ENCODE measurements around the gene PRDM15.
A peak's percentile ranks its signal among the peaks of the same experiment; 100 is the strongest.

The PRDM15 gene

GRCh38 chr21:41828884-41829360, 50.2 kb downstream of the PRDM15 start:
- DNase-seq (ENCODE audit: low read depth in 2 of 3, low spot score in 2 of 3), result no peak

- DNase-seq (ENCODE audit: low read depth in 2 of 3, low spot score in 2 of 3), result no peak
Measured at GRCh38 chr21:41827951-41828883, 50.9 kb downstream of the PRDM15 start.

GRCh38 chr21:41825881-41826280, 53.3 kb downstream of the PRDM15 start:
- no peak for DNase-seq (ENCODE audit: low read depth in 2 of 3, low spot score in 2 of 3)

- DNase-seq (ENCODE audit: low read depth in 2 of 3, low spot score in 2 of 3), result no peak
Measured at GRCh38 chr21:41825216-41825615, 53.9 kb downstream of the PRDM15 start.

GRCh38 chr21:41824466-41825207, 54.5 kb downstream of the PRDM15 start:
- no peak for DNase-seq (ENCODE audit: low read depth in 2 of 3, low spot score in 2 of 3)

GRCh38 chr21:41823906-41824305, 55.2 kb downstream of the PRDM15 start:
- no peak for DNase-seq (ENCODE audit: low read depth in 2 of 3, low spot score in 2 of 3)

- DNase-seq (ENCODE audit: low read depth in 2 of 3, low spot score in 2 of 3), result no peak
Measured at GRCh38 chr21:41823166-41823565, 56.0 kb downstream of the PRDM15 start.

- DNase-seq (ENCODE audit: low read depth in 2 of 3, low spot score in 2 of 3), result no peak
Measured at GRCh38 chr21:41821756-41822431, 57.2 kb downstream of the PRDM15 start.

GRCh38 chr21:41821081-41821755, 57.9 kb downstream of the PRDM15 start:
- DNase-seq (ENCODE audit: low read depth in 2 of 3, low spot score in 2 of 3), result no peak

- DNase-seq (ENCODE audit: low read depth in 2 of 3, low spot score in 2 of 3), result no peak
Measured at GRCh38 chr21:41820384-41821080, 58.6 kb downstream of the PRDM15 start.

GRCh38 chr21:41819856-41820281, 59.3 kb downstream of the PRDM15 start:
- no peak for DNase-seq (ENCODE audit: low read depth in 2 of 3, low spot score in 2 of 3)

- DNase-seq (ENCODE audit: low read depth in 2 of 3, low spot score in 2 of 3), result no peak
Measured at GRCh38 chr21:41819236-41819855, 59.8 kb downstream of the PRDM15 start.

- no peak for DNase-seq (ENCODE audit: low read depth in 2 of 3, low spot score in 2 of 3)
Measured at GRCh38 chr21:41817877-41818855, 61.0 kb downstream of the PRDM15 start.

GRCh38 chr21:41817228-41817627, 61.9 kb downstream of the PRDM15 start:
- DNase-seq (ENCODE audit: low read depth in 2 of 3, low spot score in 2 of 3), result no peak

GRCh38 chr21:41816583-41817165, 62.5 kb downstream of the PRDM15 start:
- peak; percentile 18 to 33 (median 22) for DNase-seq (ENCODE audit: low read depth in 2 of 3, low spot score in 2 of 3)

- no peak for DNase-seq (ENCODE audit: low read depth in 2 of 3, low spot score in 2 of 3)
Measured at GRCh38 chr21:41815652-41816582, 63.2 kb downstream of the PRDM15 start.

- no peak for DNase-seq (ENCODE audit: low read depth in 2 of 3, low spot score in 2 of 3)
Measured at GRCh38 chr21:41813226-41813625, 65.9 kb downstream of the PRDM15 start.

Data from activated CD8-positive, alpha-beta memory T cell treated with anti-CD3 and anti-CD28 coated beads for 48 hours (primary cell).